ENCODE data around the gene MOB2. TPM values are rescaled to one million over a fixed set of nuclear protein-coding genes. Genes with fewer than 3 reads are reported as not detected.

The MOB2 gene
- polyA plus RNA-seq, 3 donors, result 22.1 to 44.1 (median 22.5) TPM

DNA sequence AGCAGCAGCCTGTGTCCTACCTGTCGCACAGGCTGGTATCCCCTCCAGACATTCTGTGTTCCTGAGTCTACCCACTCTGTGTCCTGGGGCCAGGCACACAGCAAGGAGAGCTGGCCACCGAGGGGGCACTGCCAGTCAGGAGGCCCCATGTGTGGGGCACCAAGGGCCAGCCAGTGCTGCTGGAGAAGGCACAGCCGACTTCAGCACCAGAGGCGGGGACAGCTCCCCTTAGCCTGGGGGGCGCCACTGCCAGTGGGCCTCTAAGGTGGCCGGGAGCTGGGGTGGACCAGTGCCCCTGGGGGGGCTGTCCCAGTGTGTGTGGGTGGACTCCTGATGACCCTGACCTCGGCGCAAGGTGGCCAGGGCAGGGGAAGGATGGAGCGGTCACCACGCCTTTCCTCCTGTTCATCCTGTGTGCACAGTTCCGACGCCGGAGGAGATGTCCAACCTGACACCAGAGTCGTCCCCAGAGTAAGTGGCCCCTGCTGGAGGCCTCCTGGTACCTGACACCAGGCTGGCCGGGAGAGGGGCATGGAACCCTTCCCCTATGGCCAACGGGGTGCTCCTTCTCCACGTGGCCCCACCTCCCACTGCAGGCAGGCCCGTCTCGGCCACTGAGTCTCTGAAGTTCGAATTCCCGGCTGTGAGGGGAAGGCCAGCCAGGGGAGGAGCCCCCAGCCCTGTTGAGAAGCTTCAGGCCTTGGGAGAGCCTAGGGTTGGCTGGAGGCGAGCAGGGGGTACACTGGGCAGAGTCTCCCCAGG lies 35.4 kb downstream of the MOB2 start:
- H4K20me1 ChIP-seq (ENCODE audit: insufficient read depth, low read length), result no peaks in the 10 kb centered on the region
- Mint-ChIP-seq H3K27ac (no peak overlapping the region), H3K27me3 (ENCODE audit: low read depth in 3 of 3) (peaks cover 3 to 8% (median 4%) of the 10 kb centered on the region in 3 donors), H3K9me3 (no peaks in the 10 kb centered on the region), H3K4me1 (no peaks in the 10 kb centered on the region), H3K4me3 (no peak overlapping the region), H3K36me3 (no peaks in the 10 kb centered on the region)
- DNase-seq, result no peak
- no peaks in the 10 kb centered on the region for H3K27me3 ChIP-seq (ENCODE audit: control insufficient read depth in 2 of 2, insufficient read depth in 2 of 2, low read length in 2 of 2)
- H2AFZ ChIP-seq (ENCODE audit: insufficient read depth, low read depth, low read length, poor library complexity, severe bottlenecking), result no peak overlapping the region
- intact Hi-C loops (cut with micrococcal nuclease), result no loop called here
- TF ChIP-seq, protein P1, sequence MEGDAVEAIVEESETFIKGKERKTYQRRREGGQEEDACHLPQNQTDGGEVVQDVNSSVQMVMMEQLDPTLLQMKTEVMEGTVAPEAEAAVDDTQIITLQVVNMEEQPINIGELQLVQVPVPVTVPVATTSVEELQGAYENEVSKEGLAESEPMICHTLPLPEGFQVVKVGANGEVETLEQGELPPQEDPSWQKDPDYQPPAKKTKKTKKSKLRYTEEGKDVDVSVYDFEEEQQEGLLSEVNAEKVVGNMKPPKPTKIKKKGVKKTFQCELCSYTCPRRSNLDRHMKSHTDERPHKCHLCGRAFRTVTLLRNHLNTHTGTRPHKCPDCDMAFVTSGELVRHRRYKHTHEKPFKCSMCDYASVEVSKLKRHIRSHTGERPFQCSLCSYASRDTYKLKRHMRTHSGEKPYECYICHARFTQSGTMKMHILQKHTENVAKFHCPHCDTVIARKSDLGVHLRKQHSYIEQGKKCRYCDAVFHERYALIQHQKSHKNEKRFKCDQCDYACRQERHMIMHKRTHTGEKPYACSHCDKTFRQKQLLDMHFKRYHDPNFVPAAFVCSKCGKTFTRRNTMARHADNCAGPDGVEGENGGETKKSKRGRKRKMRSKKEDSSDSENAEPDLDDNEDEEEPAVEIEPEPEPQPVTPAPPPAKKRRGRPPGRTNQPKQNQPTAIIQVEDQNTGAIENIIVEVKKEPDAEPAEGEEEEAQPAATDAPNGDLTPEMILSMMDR (IDR thresholded peaks at IDR 0.05), result no peak
- no peak overlapping the region for H3K4me3 ChIP-seq (replicated peaks in 1 of 3; ENCODE audit: low read depth in 2 of 3, low read length in 3 of 3)
- H3K9ac ChIP-seq (ENCODE audit: insufficient read depth, low read length, poor library complexity, severe bottlenecking), result no peak overlapping the region
- H3K27ac ChIP-seq (ENCODE audit: low read depth in 1 of 2, low read length in 2 of 2), result no peak overlapping the region
- H3K4me2 ChIP-seq (replicated peaks; ENCODE audit: extremely low read depth, low read length, poor library complexity, severe bottlenecking), result no peak overlapping the region
- H3K9me3 ChIP-seq (replicated peaks in 1 of 2; ENCODE audit: control insufficient read depth in 1 of 2, insufficient read depth in 1 of 2, low read length in 2 of 2), result no peaks in the 10 kb centered on the region
- 91% methylated on average over 18 of the region's 22 CpGs for WGBS (ENCODE audit: insufficient coverage)
- H3K4me1 ChIP-seq (ENCODE audit: control insufficient read depth in 1 of 2, insufficient read depth in 2 of 2, low read length in 2 of 2), result no peaks in the 10 kb centered on the region
- H3K79me2 ChIP-seq (ENCODE audit: insufficient read depth, low read length), result no peaks in the 10 kb centered on the region
- no peaks in the 10 kb centered on the region for H3K36me3 ChIP-seq (replicated peaks in 1 of 2; ENCODE audit: control insufficient read depth in 1 of 2, insufficient read depth in 2 of 2, low read length in 2 of 2)

DNA sequence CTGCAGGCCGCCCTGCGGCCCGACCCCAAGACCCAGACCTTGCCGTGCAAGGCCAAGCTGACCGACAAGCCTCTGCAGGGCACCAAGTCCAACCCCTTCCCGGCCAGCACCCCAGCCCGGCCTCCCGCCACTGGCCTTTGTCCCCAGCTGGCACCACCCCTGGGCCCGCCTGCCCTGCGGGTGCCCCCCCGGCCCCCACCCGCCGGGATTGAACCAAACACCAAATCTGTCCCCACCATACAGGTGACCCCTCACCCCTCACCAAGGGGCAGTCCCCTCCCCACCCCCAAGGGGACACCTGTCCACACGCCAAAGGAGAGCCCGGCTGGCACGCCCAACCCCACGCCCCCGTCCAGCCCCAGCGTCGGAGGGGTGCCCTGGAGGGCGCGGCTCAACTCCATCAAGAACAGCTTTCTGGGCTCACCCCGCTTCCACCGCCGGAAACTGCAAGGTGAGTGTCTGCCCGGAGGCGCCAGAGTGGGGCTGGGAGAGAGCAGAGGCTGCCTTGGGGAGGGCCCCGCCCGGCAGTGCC lies 36.2 kb downstream of the MOB2 start:
- DNase-seq, result no peak
- no peaks in the 10 kb centered on the region for H3K4me1 ChIP-seq (ENCODE audit: control insufficient read depth in 1 of 2, insufficient read depth in 2 of 2, low read length in 2 of 2)
- no peak overlapping the region for H2AFZ ChIP-seq (ENCODE audit: insufficient read depth, low read depth, low read length, poor library complexity, severe bottlenecking)
- TF ChIP-seq, protein P1 (IDR thresholded peaks at IDR 0.05), result no peak
- Mint-ChIP-seq H3K4me1 (no peaks in the 10 kb centered on the region), H3K9me3 (no peaks in the 10 kb centered on the region), H3K4me3 (no peak overlapping the region), H3K27ac (no peak overlapping the region), H3K27me3 (ENCODE audit: low read depth in 3 of 3) (peaks cover 3 to 8% (median 4%) of the 10 kb centered on the region in 3 donors), H3K36me3 (no peaks in the 10 kb centered on the region)
- 97% methylated on average over 20 of the region's 29 CpGs for WGBS (ENCODE audit: insufficient coverage)
- no peak overlapping the region for H3K4me2 ChIP-seq (replicated peaks; ENCODE audit: extremely low read depth, low read length, poor library complexity, severe bottlenecking)
- intact Hi-C loops (cut with micrococcal nuclease), result no loop called here
- H3K27me3 ChIP-seq (ENCODE audit: control insufficient read depth in 2 of 2, insufficient read depth in 2 of 2, low read length in 2 of 2), result no peaks in the 10 kb centered on the region
- no peaks in the 10 kb centered on the region for H3K79me2 ChIP-seq (ENCODE audit: insufficient read depth, low read length)
- H3K4me3 ChIP-seq (replicated peaks in 1 of 3; ENCODE audit: low read depth in 2 of 3, low read length in 3 of 3), result no peak overlapping the region
- no peak overlapping the region for H3K27ac ChIP-seq (ENCODE audit: low read depth in 1 of 2, low read length in 2 of 2)
- no peaks in the 10 kb centered on the region for H3K36me3 ChIP-seq (replicated peaks in 1 of 2; ENCODE audit: control insufficient read depth in 1 of 2, insufficient read depth in 2 of 2, low read length in 2 of 2)
- H4K20me1 ChIP-seq (ENCODE audit: insufficient read depth, low read length), result no peaks in the 10 kb centered on the region
- no peaks in the 10 kb centered on the region for H3K9me3 ChIP-seq (replicated peaks in 1 of 2; ENCODE audit: control insufficient read depth in 1 of 2, insufficient read depth in 1 of 2, low read length in 2 of 2)
- no peak overlapping the region for H3K9ac ChIP-seq (ENCODE audit: insufficient read depth, low read length, poor library complexity, severe bottlenecking)

All from CD14-positive monocyte (primary cell).